ENCODE results near the gene PURA.

PURA gene

DNA sequence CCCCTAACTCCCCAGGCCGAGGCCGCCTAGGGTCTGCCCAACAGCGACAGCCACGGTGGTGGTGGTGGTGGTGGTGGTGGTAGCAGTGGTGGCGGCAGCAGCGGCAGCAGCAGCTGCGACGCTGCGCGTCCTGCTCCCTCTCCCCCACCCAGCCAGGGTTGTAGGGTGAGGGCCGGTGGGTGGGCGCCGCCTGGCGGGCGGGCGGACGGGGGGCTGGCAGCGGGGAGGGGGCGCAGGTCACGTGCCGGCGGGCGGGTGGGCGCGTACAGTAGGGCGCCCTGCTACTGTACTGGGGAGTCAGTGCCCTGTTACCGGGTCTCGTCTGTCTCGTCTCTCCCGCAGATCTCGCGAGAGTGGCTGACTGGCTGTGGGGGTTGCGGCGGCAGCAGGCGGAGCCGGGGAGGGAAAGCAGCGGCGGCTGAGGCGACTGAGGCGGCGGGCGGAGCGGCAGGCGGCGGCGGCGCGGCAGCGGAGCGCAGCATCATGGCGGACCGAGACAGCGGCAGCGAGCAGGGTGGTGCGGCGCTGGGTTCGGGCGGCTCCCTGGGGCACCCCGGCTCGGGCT is at the start of gene PURA:
Gene PURA, plus strand, starts transcription at position 411 of the 565 bp plus-strand sequence. Its CDS starts 73 bp downstream, at position 484.
- peak; percentile 68 for DNase-seq (ENCODE audit: low read depth, low spot score)

DNA sequence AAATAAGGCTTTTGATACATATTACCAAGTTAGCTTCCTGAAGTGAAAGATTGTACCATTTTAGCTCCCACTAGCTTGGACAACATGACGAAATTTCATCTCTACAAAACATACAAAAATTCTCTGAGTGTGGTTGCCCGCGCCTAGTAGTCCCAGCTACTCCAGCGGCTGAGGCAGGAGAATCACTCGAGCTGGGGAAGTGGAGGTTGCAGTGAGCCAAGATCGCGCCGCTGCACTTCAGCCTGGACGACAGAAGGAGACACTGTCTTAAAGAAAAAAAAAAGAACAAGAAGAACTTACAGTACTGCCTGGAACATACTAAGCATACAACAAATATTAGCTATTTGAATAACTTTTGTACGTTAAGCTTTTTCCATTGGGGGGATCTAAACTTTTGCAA is 41.1 kb upstream of the PURA start:
- DNase-seq (ENCODE audit: low read depth, low spot score) = no peak

- DNase-seq (ENCODE audit: low read depth, low spot score) = no peak
Measured at GRCh38 chr5:140073296-140073695, 40.6 kb upstream of the PURA start.

GRCh38 chr5:140075371-140075770 is 38.5 kb upstream of the PURA start:
- DNase-seq (ENCODE audit: low read depth, low spot score) = no peak

- DNase-seq (ENCODE audit: low read depth, low spot score) = no peak
Measured at GRCh38 chr5:140076142-140076541, 37.8 kb upstream of the PURA start.

DNA sequence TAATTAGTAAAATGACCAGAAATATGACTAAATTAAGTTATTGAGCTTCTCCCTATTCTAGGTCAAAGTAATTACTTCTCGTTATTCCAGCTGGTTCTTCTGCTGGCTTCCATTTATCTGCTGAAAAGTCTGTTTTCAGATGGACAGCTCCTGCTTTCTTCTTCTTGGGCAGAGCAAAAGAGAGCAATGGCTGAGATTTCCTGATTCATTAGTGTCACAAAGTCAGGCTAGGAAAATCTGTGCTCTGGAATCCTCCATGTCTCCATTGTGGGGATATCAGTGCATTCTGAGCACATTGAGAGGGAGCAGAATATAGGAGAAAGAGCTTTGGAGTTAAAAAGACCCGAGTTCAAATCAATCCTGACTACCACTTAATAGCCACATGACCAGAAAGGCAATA is 37.1 kb upstream of the PURA start:
- DNase-seq (ENCODE audit: low read depth, low spot score) = no peak

GRCh38 chr5:140083120-140083519 is 30.8 kb upstream of the PURA start:
- DNase-seq (ENCODE audit: low read depth, low spot score) = no peak

DNA sequence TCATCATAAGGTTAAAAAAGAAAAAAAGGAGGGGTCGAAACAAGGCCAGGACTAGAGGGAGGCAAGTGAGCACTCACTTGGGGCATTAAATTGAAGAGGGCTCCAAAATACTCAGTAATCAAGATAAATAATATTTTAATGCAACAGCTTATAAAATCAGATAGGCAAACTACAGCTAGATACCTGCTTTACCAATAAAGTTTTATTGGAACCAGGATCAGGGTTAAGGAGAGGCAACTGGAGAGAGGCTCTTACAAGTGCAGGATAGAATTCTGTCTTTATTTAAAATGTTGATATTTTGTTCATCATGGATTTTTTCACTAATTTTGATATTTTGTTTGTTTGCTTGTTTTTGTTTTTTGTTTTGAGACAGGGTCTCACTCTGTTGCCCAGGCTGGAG is 30.3 kb upstream of the PURA start:
- DNase-seq (ENCODE audit: low read depth, low spot score) = no peak

GRCh38 chr5:140084541-140084940 is 29.4 kb upstream of the PURA start:
- no peak for DNase-seq (ENCODE audit: low read depth, low spot score)

GRCh38 chr5:140090251-140090650 is 23.7 kb upstream of the PURA start:
- DNase-seq (ENCODE audit: low read depth, low spot score) = no peak

DNA sequence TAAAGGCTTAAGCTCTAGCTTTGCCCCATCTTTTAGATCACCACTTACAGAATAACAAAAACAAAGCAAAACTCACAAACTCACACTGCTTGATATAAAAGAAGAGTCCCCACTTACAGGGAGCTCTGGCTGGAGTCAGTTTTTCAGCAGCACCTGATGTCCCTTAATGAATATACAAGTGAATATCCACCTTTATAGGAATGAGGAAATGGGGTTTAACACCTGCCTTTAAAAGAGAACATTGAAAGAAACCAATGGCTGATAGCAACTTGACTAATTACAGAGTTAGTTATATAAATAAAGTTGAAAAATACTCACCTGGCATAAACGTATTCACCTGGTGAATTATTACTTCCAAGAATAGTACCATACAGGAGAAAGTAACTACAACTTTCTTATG is 20.7 kb upstream of the PURA start:
- DNase-seq (ENCODE audit: low read depth, low spot score) = no peak

- no peak for DNase-seq (ENCODE audit: low read depth, low spot score)
Measured at GRCh38 chr5:140093866-140094265, 20.0 kb upstream of the PURA start.

DNA sequence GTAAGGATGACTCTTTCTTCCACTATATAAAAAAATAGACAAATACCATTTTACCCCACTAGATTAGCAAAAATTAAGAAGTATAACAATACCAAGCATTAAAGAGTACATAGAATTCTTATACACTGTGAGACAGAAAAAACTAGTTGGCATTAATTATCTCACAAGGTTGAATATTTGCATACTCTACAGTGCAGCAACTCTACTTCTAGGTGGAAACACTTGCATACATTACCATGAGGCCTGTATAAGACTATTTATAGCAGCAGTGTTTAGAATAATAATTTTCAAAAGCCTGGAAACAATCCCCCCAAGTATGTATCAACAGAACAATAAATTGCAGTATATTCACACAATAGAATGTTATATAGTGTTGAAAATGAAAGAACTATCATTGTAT is 19.0 kb upstream of the PURA start:
- no peak for DNase-seq (ENCODE audit: low read depth, low spot score)

DNA sequence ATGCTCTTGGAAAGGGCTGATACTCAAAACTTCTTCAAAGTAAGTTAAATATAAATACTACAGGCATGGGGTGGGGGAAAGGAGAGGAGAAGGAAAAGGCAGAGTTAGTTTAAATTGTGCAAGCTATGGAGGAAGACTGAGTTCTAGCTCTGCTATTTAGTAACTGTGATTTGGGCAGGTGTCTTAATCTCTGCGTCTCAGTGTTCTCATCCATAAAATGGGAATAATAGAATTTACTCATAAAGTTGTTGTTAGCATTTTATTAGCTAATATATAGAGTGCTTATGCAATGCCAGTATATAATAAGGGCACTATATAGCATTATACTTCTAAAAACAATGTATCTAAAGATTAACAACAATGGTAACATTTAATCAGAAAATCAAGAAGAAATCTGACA is 12.7 kb upstream of the PURA start:
- DNase-seq (ENCODE audit: low read depth, low spot score) = no peak

DNA sequence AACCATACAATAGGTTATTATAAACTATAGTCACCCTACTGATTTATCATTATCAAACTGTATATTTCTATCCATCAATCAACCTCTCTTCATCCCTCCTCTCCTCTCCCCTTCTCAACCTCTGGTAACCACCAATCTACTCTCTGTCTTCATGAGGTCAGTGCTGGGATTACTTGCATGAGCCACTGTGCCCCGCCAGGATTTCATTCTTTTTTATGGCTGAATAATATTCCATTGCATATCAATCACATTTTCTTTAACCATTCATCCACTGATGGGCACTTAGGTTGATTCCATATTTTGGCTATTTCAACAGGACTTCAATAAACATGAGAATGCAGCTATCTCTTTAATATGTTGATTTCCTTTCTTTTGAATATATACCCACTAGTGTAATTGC is 10.8 kb upstream of the PURA start:
- DNase-seq (ENCODE audit: low read depth, low spot score) = no peak

- no peak for DNase-seq (ENCODE audit: low read depth, low spot score)
Measured at GRCh38 chr5:140104100-140104499, 9.8 kb upstream of the PURA start.

- no peak for DNase-seq (ENCODE audit: low read depth, low spot score)
Measured at GRCh38 chr5:140106101-140106500, 7.8 kb upstream of the PURA start.

GRCh38 chr5:140106805-140107311 is 7.1 kb upstream of the PURA start:
- no peak for DNase-seq (ENCODE audit: low read depth, low spot score)

GRCh38 chr5:140107312-140108092 is 6.4 kb upstream of the PURA start:
- DNase-seq (ENCODE audit: low read depth, low spot score) = peak; percentile 71

GRCh38 chr5:140108093-140109017 is 5.6 kb upstream of the PURA start:
- DNase-seq (ENCODE audit: low read depth, low spot score) = no peak

DNA sequence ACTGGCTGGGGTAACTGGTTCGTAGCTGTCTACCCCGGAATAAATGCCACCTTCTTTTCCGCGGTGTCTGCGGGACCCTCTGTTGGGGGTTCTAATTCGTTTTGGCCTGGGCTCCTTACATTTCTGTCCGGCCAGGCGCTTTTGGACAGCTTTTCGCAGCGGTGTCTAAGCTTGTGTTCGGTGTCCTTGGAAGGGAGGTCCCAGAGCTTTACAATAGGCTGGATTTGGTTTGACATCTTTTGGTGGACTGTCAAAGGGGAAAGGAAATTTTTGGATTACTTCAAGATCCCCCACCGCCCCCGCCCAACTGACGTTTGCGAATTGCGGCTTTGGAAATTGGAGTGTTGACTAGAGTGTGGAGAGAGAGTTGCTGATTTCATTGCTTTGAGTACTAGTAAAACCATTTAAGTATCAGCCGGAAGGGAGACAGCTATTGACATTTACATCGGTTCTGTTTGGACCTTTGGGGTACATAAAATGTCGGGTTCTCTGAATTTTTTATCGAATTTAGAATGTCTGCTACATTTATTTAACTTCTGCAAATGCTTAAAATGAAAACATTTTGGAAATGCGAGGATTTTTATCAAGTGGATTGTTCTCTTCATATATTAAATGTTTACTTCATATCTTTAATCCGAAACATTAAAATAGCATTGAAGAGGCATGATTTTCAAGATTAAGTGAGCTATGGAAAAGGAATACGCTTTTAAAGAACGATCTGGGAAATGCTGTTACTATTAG is 4.7 kb upstream of the PURA start:
- no peak for DNase-seq (ENCODE audit: low read depth, low spot score)

Measured in smooth muscle cell of the brain vasculature (primary cell).